HepG2 (cell line): ENCODE measurements around the gene MRPS31. TPM values are rescaled to one million over a fixed set of nuclear protein-coding genes. Genes with fewer than 3 reads are reported as not detected.

Experiments
- ATAC-seq: fragments of 200-7000 bp; cut with Tn5 transposase; 3 replicates; pipeline ENCODE4 v1.9.1; 2020; ENCODE audit warnings: mild to moderate bottlenecking, moderate library complexity
- Bru-seq: library from RNA; stranded (reverse); fragments of 400-500 nt; gene quantifications from one replicate; lab custom pipeline; 2021; lab: Mats Ljungman, UMichigan
- BruChase-seq, 2 experiments: library from RNA; stranded (reverse); fragments of 400-500 nt; gene quantifications; one replicate each; lab custom pipeline; 2021; lab: Mats Ljungman, UMichigan
- BruUV-seq: library from RNA; stranded (reverse); fragments of 400-500 nt; replicated peaks from 2 replicates; lab custom pipeline; 2021; lab: Mats Ljungman, UMichigan
- CTCF ChIA-PET: fragments of 300-600 bp; formaldehyde crosslinking; extraction: SDS; loops from one replicate; lab custom pipeline; 2021; ENCODE audit warnings: low total read pairs, inconsistent platforms, low intra/inter-chr PET ratio; lab: Yijun Ruan, JAX
- POLR2A ChIA-PET: fragments of 350-600 bp; sonication (Branson Sonifier 250); formaldehyde crosslinking; loops from one replicate; lab custom pipeline; 2020; ENCODE audit warnings: antibody characterized with exemption, inconsistent platforms; lab: Yijun Ruan, JAX
- DNase-seq: peaks from one replicate; pipeline ENCODE4 v3.0.0-alpha.2; 2015; ENCODE audit warnings: low spot score
- FAIRE-seq: peaks from 3 replicates; lab custom pipeline; 2011; peaks lifted over from hg19 to GRCh38; lab: Jason Lieb, UNC
- H2AFZ ChIP-seq: one replicate; pipeline ENCODE4 v1.6.1; 2011; ENCODE audit warnings: low read length, inconsistent platforms
- H3K27ac ChIP-seq: fragments of 300-600 bp; 3 replicates; pipeline ENCODE4 v1.8.0; 2011; ENCODE audit warnings: mixed run types, mild to moderate bottlenecking, mixed read lengths, low read length, inconsistent platforms; ENCODE audit not compliant: insufficient read depth; ENCODE audit errors: extremely low read length
- H3K27me3 ChIP-seq, 2 experiments: fragments of 200-600 bp in 1 of 2; 2 replicates in 1 of 2; 3 replicates in 1 of 2; pipeline versions ENCODE4 v1.6.0 to v1.8.0; 2011; ENCODE audit warnings: low read length in 2 of 2, mild to moderate bottlenecking in 2 of 2, moderate library complexity in 2 of 2, inconsistent platforms in 1 of 2; ENCODE audit not compliant: insufficient read depth in 2 of 2, control insufficient read depth in 1 of 2
- H3K36me3 ChIP-seq, 2 experiments: fragments of 200-600 bp in 1 of 2; replicated peaks in 1 of 2; 2 replicates in 1 of 2; 3 replicates in 1 of 2; pipeline versions ENCODE4 v1.5.1 to v1.8.0; 2011; ENCODE audit warnings: low read length in 2 of 2, inconsistent platforms in 1 of 2; ENCODE audit not compliant: insufficient read depth in 2 of 2, control insufficient read depth in 1 of 2
- H3K4me1 ChIP-seq: 2 replicates; pipeline ENCODE4 v1.5.1; 2012; ENCODE audit warnings: low read length, inconsistent platforms; ENCODE audit not compliant: insufficient read depth
- H3K4me2 ChIP-seq: 2 replicates; pipeline ENCODE4 v1.6.0; 2011; ENCODE audit warnings: low read depth, low read length, inconsistent platforms
- H3K4me3 ChIP-seq, 3 experiments: fragments of 200-600 bp in 1 of 3; sonication (generic), shearing (Covaris generic) in 1 of 3; replicated peaks in 1 of 3; 2 replicates each; pipeline ENCODE4 v1.5.1; 2011 to 2016; ENCODE audit warnings: low read length in 3 of 3, inconsistent platforms in 2 of 3, low read depth in 2 of 3, mild to moderate bottlenecking in 2 of 3, control low read depth in 1 of 3, mixed read lengths in 1 of 3; ENCODE audit not compliant: insufficient read depth in 1 of 3
- H3K79me2 ChIP-seq: one replicate; pipeline ENCODE4 v1.6.1; 2011; ENCODE audit warnings: low read length, inconsistent platforms; ENCODE audit not compliant: insufficient read depth
- H3K9ac ChIP-seq: 2 replicates; pipeline ENCODE4 v1.6.0; 2011; ENCODE audit warnings: mild to moderate bottlenecking, low read depth, low read length, inconsistent platforms; ENCODE audit not compliant: insufficient read depth
- H3K9me3 ChIP-seq: 2 replicates; pipeline ENCODE4 v1.5.1; 2012; ENCODE audit warnings: mild to moderate bottlenecking, low read length
- H4K20me1 ChIP-seq: 2 replicates; pipeline ENCODE4 v1.6.0; 2011; ENCODE audit warnings: inconsistent platforms, mild to moderate bottlenecking, low read length, moderate library complexity; ENCODE audit not compliant: insufficient read depth
- BCL3 ChIP-seq: sonication (generic); formaldehyde crosslinking; IDR thresholded peaks from 2 replicates; pipeline ENCODE4 v1.5.1; 2020; ENCODE audit warnings: mild to moderate bottlenecking, missing genetic modification reagents, moderate library complexity
- IRF2 ChIP-seq: IDR thresholded peaks from 2 replicates; pipeline ENCODE4 v1.6.1; 2018; ENCODE audit warnings: missing genetic modification reagents, missing compliant biosample characterization
- ISX ChIP-seq: sonication (generic); formaldehyde crosslinking; conservative IDR thresholded peaks from 2 replicates; pipeline ENCODE4 v1.5.0; 2020; ENCODE audit warnings: missing genetic modification reagents
- SYNCRIP ChIP-seq: fragments of 200-400 bp; formaldehyde crosslinking; IDR thresholded peaks from 2 replicates; pipeline ENCODE4 v1.6.1; 2018; ENCODE audit warnings: mild to moderate bottlenecking, low read depth, low read length; ENCODE audit not compliant: insufficient read depth
- TBX3 ChIP-seq: fragments of 450-650 bp; IDR thresholded peaks from 2 replicates; pipeline ENCODE4 v1.6.1; 2017; ENCODE audit warnings: antibody characterized with exemption, mild to moderate bottlenecking, inconsistent platforms, borderline replicate concordance
- WIZ ChIP-seq: sonication (generic); formaldehyde crosslinking; IDR thresholded peaks from 2 replicates; pipeline ENCODE4 v1.5.1; 2020; ENCODE audit warnings: mild to moderate bottlenecking, missing genetic modification reagents
- ZMAT3 ChIP-seq: sonication (generic); formaldehyde crosslinking; conservative IDR thresholded peaks from 2 replicates; pipeline ENCODE4 v1.7.0; 2021; ENCODE audit warnings: missing genetic modification reagents
- ZNF335 ChIP-seq: sonication (generic); formaldehyde crosslinking; IDR thresholded peaks from 2 replicates; pipeline ENCODE4 v1.4.0; 2020; ENCODE audit warnings: missing genetic modification reagents
- ZNF468 ChIP-seq: sonication (generic); formaldehyde crosslinking; IDR thresholded peaks from 2 replicates; pipeline ENCODE4 v1.8.0; 2022; ENCODE audit warnings: mild to moderate bottlenecking, moderate library complexity, missing genetic modification reagents
- ZNF850 ChIP-seq: sonication (generic); formaldehyde crosslinking; conservative IDR thresholded peaks from 2 replicates; pipeline ENCODE4 v1.9.0; 2021; ENCODE audit warnings: mild to moderate bottlenecking, missing genetic modification reagents
- ZNF883 ChIP-seq: sonication (generic); formaldehyde crosslinking; IDR thresholded peaks from 2 replicates; pipeline ENCODE4 v1.5.1; 2020; ENCODE audit warnings: mild to moderate bottlenecking, missing genetic modification reagents; ENCODE audit errors: not compliant biosample characterization
- WGBS: methylation state at CpG from one replicate; pipeline ENCODE4 v1.1.6; 2017; ENCODE audit warnings: low lambda C conversion rate; 5-methylcytosine and 5-hydroxymethylcytosine counted together
- in situ Hi-C: cut with HindIII; loops from 2 replicates; pipeline ENCODE4 v1.10.0; 2017; ENCODE audit warnings: low pct_unique_long_range_greater_than_20kb; ENCODE audit not compliant: extremely low pct_ligation_motif_present
- intact Hi-C: fragments of 100-400 bp; cut with micrococcal nuclease; formaldehyde crosslinking; loops from one replicate; pipeline ENCODE4 v1.10.0; 2022; ENCODE audit not compliant: unreplicated experiment
- long read RNA-seq, 2 experiments: library from RNA in 1 of 2; library from polyadenylated mRNA in 1 of 2; stranded (forward) in 1 of 2; unstranded in 1 of 2; transcript quantifications; one replicate each; pipeline ENCODE4 v2.0.0, GENCODE V29; 2019 to 2022
- polyA minus RNA-seq, 3 experiments: library from RNA; depleted of rRNA, polyadenylated mRNA; stranded (reverse); fragments of >200 nt; gene quantifications; 2 replicates each; pipeline ENCODE4 v1.2.3, GENCODE V29; 2011; ENCODE audit warnings: low replicate concordance in 1 of 3
- polyA plus RNA-seq, 8 experiments: library from polyadenylated mRNA; depleted of rRNA in 3 of 8; stranded (reverse) in 7 of 8; unstranded in 1 of 8; fragments of >200 nt; fragmentation: Illumina TruSeq in 4 of 8; extraction: Trizol in 4 of 8; gene quantifications; 2 replicates each; pipeline versions ENCODE4 v1.2.1 to v1.2.3, GENCODE V29; 2011 to 2016; ENCODE audit warnings: low read depth in 4 of 8, missing spikeins in 1 of 8, mixed read lengths in 1 of 8; ENCODE audit not compliant: insufficient read depth in 1 of 8
- total RNA-seq, 5 experiments: library from RNA; depleted of rRNA; stranded (reverse); fragments of >200 nt; fragmentation: Illumina TruSeq; extraction: Trizol; gene quantifications; 2 replicates each; pipeline ENCODE4 v1.2.3, GENCODE V29; 2016; ENCODE audit warnings: low read depth in 1 of 5
- TF ChIP-seq, protein P1 (sequence below): IDR thresholded peaks from 2 replicates; pipeline ENCODE4 v1.6.1; 2012; ENCODE audit warnings: low read length, improper control_type of control experiment

MRPS31 gene
- total RNA-seq (2016; rRNA removed; fragmentation: Illumina TruSeq; extraction: Trizol) (34.1 and 43.5 TPM in 2 replicates), polyA plus RNA-seq (2011; rRNA removed) (20.4 and 23.7 TPM in 2 replicates), polyA minus RNA-seq (2011; rRNA and poly(A)+ RNA removed; ENCODE audit: low replicate concordance) (4.6 and 5.6 TPM in 2 replicates), Bru-seq, nascent RNA (percentile 66 among the genes with signal in this experiment), BruChase-seq, experiment 1, labeled RNA remaining after a 6-hour chase (percentile 54 among the genes with signal in this experiment), BruChase-seq, experiment 2, labeled RNA remaining after a 2-hour chase (percentile 60 among the genes with signal in this experiment)
- 16.8 and 19.4 TPM in 2 replicates for total RNA-seq (2016; cell fraction: cytosol; rRNA removed; fragmentation: Illumina TruSeq; extraction: Trizol; ENCODE audit: low read depth)
- 33.0 and 40.4 TPM in 2 replicates for total RNA-seq (2016; cell fraction: insoluble cytoplasmic fraction; rRNA removed; fragmentation: Illumina TruSeq; extraction: Trizol)
- 18.7 and 19.6 TPM in 2 replicates for total RNA-seq (2016; cell fraction: membrane; rRNA removed; fragmentation: Illumina TruSeq; extraction: Trizol)
- 23.7 and 27.9 TPM in 2 replicates for total RNA-seq (2016; cell fraction: nucleus; rRNA removed; fragmentation: Illumina TruSeq; extraction: Trizol)
- 11.8 and 14.3 TPM in 2 replicates for polyA plus RNA-seq (2011; cell fraction: cytosol; rRNA removed)
- 13.6 and 19.3 TPM in 2 replicates for polyA plus RNA-seq (2011; cell fraction: nucleus; rRNA removed)
- polyA plus RNA-seq (2012): 20.1 and 23.9 TPM in 2 replicates
- 15.7 and 16.2 TPM in 2 replicates for polyA plus RNA-seq (2016; cell fraction: cytosol; fragmentation: Illumina TruSeq; extraction: Trizol; ENCODE audit: low read depth)
- 41.7 and 42.1 TPM in 2 replicates for polyA plus RNA-seq (2016; cell fraction: insoluble cytoplasmic fraction; fragmentation: Illumina TruSeq; extraction: Trizol; ENCODE audit: low read depth)
- polyA plus RNA-seq (2016; cell fraction: membrane; fragmentation: Illumina TruSeq; extraction: Trizol; ENCODE audit: low read depth): 14.6 and 14.8 TPM in 2 replicates
- polyA plus RNA-seq (2016; cell fraction: nucleus; fragmentation: Illumina TruSeq; extraction: Trizol; ENCODE audit: insufficient read depth, low read depth): 33.3 and 34.6 TPM in 2 replicates
- 6.1 and 9.2 TPM in 2 replicates for polyA minus RNA-seq (2011; cell fraction: cytosol; rRNA and poly(A)+ RNA removed)
- 23.2 and 39.9 TPM in 2 replicates for polyA minus RNA-seq (2011; cell fraction: nucleus; rRNA and poly(A)+ RNA removed)
- long read RNA-seq, experiment 1, transcript MRPS31-201 (7 exons, 1,462 nt): major isoform, 24 of 47 reads
- long read RNA-seq, experiment 1, partial matches to known transcripts: 19 of 47 reads
- long read RNA-seq, experiment 1, other reads (novel, unspliced or antisense): 4 of 47 reads
- long read RNA-seq, experiment 2, transcript MRPS31-201 (7 exons, 1,462 nt): major isoform, 26 of 34 reads
- long read RNA-seq, experiment 2, partial matches to known transcripts: 5 of 34 reads
- long read RNA-seq, experiment 2, other reads (novel, unspliced or antisense): 3 of 34 reads

- Histone ChIP-seq H3K4me2 (peak within 1 kb of the TSS; percentile 93), H3K36me3 (peaks cover 0 to 7% of the 10 kb centered on the region in 2 experiments; a peak in 2 of 5 replicates), H2AFZ (peak within 1 kb of the TSS; percentile 83), H3K27me3 (no peaks in the 10 kb centered on the region; a peak in 1 of 5 replicates), H3K4me1 (peaks cover 53% of the 10 kb centered on the region), H3K9ac (peak within 1 kb of the TSS; percentile 92), H3K4me3 (peak within 1 kb of the TSS; percentile 86 to 97 (median 94)), H3K27ac (peak within 1 kb of the TSS; percentile 74), H3K9me3 (no peaks in the 10 kb centered on the region), H4K20me1 (no peaks in the 10 kb centered on the region), H3K79me2 (peaks cover 17% of the 10 kb centered on the region)
- ChIA-PET CTCF (no interaction called here), POLR2A (interaction anchor here (0.9 kb wide), 1 partner anchor 18 kb away, joined by 4 read pairs; the partner anchor contains the start of gene SLC25A15)
- FAIRE-seq: peak; percentile 95
- under 1% methylated on average over 35 of the region's 52 CpGs for WGBS
- ATAC-seq: peak; percentile 99
- peak; percentile 92 for DNase-seq
- BruUV-seq: TSS peak; percentile 52
- intact Hi-C loops (loop anchor here (2.0 to 5.0 kb wide), 2 partner anchors 16 to 104 kb away; partner anchors contain the start of gene FOXO1), in situ Hi-C loops (loop anchor here (10.0 kb wide), 1 partner anchor 236 kb away; no protein-coding TSS in a partner anchor)
- TF ChIP-seq ZNF335 (peak; percentile 92; the same call in 1 of the 2 replicates), ZNF468 (CRISPR knock-in tag) (no peak), SYNCRIP (no peak), ISX (CRISPR knock-in tag) (no peak), TBX3 (no peak), BCL3 (peak; percentile 46; the same call in 1 of the 2 replicates), ZMAT3 (CRISPR knock-in tag) (peak; percentile 95), ZNF850 (no peak), ZNF883 (peak; percentile 83), IRF2 (CRISPR knock-in tag) (peak; percentile 98), WIZ (CRISPR knock-in tag) (peak; percentile 45; the same call in 1 of the 2 replicates)
- TF ChIP-seq, protein P1, sequence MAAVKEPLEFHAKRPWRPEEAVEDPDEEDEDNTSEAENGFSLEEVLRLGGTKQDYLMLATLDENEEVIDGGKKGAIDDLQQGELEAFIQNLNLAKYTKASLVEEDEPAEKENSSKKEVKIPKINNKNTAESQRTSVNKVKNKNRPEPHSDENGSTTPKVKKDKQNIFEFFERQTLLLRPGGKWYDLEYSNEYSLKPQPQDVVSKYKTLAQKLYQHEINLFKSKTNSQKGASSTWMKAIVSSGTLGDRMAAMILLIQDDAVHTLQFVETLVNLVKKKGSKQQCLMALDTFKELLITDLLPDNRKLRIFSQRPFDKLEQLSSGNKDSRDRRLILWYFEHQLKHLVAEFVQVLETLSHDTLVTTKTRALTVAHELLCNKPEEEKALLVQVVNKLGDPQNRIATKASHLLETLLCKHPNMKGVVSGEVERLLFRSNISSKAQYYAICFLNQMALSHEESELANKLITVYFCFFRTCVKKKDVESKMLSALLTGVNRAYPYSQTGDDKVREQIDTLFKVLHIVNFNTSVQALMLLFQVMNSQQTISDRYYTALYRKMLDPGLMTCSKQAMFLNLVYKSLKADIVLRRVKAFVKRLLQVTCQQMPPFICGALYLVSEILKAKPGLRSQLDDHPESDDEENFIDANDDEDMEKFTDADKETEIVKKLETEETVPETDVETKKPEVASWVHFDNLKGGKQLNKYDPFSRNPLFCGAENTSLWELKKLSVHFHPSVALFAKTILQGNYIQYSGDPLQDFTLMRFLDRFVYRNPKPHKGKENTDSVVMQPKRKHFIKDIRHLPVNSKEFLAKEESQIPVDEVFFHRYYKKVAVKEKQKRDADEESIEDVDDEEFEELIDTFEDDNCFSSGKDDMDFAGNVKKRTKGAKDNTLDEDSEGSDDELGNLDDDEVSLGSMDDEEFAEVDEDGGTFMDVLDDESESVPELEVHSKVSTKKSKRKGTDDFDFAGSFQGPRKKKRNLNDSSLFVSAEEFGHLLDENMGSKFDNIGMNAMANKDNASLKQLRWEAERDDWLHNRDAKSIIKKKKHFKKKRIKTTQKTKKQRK: no peak
Observed at GRCh38 chr13:40770934-40771618, at the start of gene MRPS31. Gene MRPS31, minus strand, starts transcription at chr13:40771190. Its CDS starts 54 bp downstream, at chr13:40771136.
